HG03342 (cell line): ENCODE measurements around the gene MFGE8.

Experiments
- ATAC-seq: cut with Tn5 transposase; IDR thresholded peaks from one replicate; pipeline ENCODE4 v1.9.1; 2021; ENCODE audit warnings: mild to moderate bottlenecking, moderate library complexity; ENCODE audit not compliant: unreplicated experiment

MFGE8 gene

DNA sequence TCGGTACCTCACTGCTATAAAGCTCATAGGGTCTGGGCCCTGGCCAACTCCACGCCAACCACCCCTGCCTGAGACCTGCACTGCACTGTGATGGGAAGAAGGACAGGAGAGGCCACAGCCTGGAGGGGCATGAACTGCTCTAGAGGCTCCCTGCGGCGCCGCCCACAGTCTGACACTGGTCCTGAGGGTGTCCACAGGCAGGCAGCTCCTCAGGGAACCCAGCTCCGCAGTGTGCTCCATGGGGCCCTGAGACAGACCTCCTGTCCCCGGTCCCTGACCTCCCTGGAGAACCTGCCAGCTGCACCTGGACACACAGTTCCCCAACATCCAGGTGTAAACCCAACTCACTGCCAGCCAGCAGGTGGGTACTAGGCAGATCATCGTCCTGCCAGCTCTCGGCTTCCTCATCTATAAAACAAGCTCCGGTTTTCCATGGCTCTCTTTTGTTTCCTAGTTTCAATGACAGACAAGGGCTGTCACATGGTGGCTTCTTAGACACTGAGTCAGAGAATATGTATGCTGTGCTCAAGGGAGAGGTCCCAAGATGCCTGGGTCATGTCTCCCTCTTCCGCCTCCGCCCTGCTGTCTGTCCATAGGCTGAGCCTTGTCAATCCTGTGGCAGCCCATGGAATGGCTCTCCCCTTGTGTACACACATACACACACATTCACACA lies 12.7 kb downstream of the MFGE8 start:
- no peak for ATAC-seq

DNA sequence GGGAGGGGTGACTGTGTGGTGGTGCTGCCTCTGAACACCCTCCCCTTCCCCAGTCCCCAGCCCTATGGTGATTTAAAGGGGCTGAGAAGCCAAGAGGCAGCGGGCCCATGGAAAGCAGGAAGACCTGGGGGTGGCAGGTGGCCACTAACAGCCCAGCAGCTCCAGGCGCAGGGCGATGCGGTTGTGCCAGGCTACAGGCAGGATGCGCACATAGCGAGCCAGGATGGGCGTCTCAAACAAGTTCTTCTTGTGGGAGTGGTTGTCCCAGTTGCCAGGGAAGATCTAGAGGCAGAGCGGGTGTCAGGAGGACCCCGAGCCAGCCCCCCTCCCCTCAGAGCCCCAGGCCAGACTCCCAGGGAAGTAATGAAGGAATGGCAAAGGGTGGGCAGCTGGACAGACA lies 13.9 kb downstream of the MFGE8 start:
- ATAC-seq = no peak

DNA sequence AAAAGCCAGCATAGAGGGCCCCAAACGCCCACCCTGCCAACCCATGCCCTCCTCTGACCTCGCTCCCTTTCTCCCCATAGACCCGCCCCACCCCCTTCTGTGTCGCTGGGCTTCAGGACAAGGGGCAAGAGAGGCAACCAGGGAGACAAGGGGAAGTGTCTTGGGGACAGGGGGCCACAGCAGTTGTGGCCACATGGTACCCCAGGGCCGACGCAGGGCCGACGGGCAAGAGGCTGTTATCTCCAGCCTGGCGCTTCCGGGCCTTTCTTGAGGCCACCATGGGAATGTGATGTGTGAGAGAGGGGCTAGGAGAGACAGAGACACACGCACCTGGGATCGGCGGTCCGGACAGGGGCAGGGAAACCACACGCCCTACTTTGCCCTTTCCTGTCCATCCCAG lies 14.4 kb downstream of the MFGE8 start:
- ATAC-seq = no peak

DNA sequence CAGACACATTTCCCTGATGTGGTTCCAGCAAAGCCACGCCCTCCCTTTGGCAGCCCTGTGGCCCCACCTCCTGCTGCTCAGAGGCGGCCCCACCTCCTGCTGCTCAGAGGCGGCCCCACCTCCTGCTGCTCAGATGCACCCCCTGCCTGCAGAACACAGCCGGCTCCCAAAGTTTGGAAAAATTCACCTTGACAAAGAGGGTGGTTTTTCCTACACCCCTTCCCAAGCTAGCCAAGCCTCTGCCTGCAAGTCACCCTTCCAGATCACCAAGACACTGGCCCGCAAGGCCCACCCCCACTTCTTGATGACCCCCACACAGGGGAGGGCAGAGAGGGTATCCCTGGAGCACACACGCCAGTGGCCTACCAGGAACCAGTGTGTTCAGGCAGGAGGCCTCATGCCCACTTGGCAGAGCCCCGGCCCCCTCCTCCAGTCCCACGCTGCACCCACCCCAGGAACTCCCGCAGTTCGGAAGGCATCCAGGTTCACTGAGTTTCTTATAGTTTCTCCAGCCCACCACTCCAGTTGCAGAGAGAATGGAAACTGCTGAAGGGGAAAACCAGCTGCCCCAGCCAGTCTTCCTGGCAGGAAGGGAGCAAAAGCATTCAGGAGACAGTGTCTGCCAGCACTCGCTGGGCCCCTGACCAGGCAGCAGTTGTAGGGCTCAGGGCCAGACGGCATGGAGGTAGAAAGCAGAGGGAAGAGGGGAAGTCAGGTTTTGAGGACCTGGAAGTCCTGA lies 15.6 kb downstream of the MFGE8 start:
- ATAC-seq = peak; percentile 98

DNA sequence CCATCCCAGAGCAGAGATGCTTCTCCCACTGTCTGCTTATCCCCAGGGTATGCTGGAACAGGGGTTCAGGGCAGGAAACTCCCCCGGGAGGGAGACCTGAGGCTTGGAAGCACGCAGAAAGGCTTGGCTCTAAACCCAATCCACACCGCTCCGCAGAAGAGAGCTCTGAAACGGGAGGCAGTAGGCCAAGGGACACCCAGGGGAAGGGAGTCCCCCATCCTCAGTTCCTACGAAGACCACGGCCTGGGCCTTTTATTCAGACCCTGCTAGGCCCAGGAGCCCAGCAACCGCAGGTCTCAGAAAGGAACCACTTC lies 16.1 kb downstream of the MFGE8 start:
- no peak for ATAC-seq

DNA sequence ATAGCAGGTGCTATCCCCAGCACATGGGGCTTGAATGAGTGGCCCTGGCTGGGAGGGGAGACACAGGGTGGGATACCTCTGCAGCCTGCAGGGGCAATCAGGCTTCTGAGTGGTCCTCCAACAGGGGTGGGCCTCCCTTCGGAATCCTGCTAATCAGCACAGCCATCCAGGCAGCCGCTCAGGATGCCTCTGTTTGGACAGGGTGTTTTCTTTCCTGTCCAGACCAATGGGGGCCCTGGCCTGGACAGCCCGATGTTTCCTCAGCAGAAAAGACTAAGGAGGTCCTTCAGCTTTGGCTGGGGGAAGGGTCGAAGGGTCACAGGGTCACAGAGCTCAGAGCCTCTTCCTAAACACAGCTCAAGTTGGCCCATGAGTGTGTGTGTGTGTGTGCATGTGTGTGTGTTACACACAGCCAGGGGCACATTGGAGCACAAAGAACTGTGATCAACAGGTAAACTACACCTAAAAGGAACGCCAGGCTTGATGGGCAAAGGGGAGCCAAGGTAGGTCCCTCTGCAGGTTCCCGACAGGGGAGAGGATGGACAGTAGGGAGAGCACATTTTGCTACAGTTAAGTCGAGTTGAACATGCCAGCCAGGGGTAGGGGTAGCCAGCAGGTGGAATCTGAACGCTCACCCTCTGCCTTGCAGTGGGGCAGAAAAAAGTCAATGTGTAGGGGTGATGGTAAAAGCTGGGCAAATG lies 16.7 kb downstream of the MFGE8 start:
- ATAC-seq = no peak

DNA sequence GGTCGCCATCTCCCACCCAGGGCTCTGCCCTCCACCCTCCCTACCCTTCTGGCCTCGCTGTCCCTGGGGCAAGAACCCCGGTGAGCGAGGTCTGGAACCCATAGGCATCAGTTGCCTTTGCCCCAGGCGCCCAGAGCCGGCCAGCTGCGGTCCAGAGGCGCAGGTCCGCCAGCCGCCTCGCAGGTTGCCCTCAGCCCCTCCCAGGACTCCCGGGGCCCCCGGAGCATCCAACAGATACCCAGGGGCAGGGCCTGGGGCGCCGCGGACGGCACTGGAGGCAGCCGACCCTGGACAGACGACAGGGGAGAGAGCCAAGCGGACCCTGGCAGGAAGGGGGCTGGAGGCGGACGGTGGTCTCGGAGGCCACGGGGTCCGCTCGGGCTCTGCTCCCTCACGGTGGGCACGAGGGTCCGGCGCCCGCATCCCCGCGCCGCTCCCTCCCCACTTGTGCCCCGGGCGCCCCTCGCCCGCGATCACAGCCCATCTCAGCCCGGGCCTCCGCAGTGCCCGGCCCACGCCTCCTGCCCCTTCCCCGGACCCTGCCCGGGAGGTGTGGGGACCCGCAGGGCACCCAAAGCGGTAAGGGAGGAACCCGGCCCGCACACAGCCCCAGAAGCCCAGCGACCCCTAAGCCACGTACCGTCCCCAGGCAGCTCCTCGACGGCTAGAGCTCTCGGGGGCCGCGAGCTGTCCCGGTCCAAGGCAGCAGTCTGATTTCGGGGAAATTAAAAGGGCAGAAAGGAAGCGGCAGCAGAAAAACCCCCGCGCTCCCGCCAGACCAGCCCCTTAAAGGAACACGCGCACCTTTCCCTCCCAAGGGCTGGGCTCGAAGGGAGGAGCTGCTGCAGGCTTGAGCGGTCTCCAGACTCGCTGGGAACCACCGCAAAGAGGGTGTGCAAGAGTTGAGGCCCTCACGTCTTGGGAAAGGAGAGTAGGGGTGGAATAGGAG lies 18.1 kb downstream of the MFGE8 start, which contains the start of gene HAPLN3:
Gene HAPLN3 (minus strand): TSS at position 726 of the 949 bp plus-strand sequence. CDS start 8,246 bp downstream, outside the sequence.
- peak; percentile 44 for ATAC-seq

DNA sequence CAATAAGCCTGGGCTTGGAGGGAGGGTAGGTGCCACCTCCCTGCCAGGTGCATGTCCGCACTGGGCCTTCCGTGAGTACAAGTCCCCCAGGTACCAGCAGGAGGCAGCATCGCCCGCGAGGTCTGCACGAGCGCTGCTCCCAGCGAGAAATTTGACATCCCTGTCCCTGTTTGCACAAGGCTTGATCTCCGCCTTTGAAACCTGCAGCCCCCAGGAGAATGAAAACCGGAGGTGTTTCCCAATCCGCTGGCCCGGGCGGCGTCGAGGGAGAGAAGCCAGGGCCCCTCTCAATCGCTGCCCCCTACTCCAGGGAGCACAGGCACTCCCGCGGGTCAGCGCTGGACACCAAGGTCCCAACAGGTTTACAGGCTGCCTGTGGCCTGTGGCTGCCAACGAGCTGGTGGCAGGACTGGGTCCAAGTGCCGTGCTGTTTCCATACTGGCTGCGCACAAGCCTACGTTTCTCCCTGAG lies 18.8 kb downstream of the MFGE8 start:
- peak; percentile 41 for ATAC-seq

DNA sequence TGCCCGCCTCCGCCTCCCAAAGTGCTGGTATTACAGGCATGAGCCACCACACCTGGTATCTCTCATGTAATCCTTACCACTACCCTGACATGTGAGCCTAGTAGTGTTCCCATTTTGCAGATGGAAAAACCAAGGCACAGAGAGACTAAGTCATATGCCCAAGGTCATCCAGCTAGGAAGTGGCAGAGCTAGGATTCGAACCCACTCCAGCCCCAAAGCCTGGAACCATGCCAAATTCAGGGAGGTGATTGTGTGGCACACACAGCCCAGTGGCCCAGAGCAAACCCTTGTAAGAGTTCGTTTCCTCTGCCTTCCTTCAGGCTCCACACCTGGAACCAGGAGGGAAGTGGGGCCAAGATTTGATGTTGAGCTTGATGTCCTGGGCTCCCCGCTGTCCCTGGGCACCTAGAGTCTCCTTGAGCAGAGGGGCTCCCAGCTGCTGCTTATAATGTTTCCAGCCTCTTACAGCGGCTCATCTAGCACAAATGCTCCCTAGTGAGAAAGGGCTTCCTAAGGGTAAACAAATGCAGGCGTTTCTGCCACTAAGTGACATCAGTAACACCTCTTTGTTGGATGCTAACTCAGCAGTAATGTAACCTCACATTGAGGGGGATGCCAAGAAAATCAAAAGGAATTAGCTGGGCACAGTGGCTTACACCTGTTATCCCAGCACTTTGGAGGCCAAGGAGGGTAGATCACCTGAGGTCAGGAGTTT lies 21.5 kb downstream of the MFGE8 start:
- no peak for ATAC-seq

DNA sequence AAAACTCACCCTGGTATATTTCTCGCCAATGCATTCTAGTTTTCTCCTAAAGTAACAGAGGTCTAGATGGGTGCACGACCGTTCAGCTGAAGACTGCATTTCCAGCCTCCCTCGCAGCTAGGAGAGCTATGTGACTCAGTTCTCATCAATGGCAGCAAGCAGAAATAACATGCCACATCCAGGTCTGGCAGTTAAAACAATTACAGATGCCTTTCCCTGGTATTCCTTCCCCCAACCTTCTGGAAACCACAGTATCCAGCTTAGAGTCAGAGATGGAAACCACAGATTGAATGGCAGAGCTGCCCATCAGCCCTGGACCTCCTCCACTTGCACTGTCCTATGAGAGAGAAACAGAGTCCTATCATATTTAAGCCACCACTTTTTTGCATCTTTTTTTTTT lies 22.7 kb downstream of the MFGE8 start:
- no peak for ATAC-seq

DNA sequence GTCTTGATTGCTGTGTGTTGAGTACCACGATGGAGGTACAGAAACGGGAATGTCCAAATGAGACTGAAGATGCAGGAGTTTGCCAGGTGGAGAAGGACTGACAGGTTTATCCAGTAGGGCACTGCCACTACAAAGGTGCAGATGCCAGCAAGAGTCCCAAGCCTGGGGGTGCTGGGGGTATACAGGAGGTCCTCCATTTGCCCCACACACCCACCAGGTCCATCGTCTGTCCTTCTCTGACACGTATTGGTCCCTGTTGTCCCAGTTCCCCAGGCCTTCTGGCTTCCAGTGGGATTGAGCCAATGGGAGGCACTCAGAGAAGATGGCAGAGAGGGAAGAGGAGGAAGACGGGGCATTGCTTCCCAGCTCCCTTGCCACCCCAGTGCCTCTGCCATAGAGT lies 24.5 kb downstream of the MFGE8 start:
- ATAC-seq = no peak

DNA sequence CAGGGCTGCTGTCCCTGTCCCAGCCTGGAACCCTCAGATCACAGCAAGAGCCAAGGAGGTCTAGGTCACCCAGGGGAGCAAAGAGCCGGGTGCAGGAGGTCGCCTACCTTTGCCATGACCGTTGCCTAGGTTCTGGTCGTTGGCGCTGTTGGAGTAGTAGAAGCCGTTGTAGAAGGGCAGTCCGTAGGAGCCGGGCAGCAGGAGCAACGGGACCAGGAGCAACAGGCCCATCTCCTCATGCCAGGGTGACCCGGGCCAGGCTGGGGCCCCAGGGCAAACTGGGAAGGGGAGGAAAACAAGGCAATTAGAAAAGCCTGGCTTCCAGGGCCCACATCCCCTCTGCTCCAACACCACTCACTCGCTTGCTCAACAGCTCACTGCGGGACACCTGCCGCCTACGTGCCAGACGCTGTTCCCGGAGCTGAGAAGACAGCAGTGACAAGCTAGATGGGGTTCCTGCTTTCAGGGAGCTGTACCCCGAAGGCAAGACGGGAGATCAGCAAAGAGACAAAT lies 26.1 kb downstream of the MFGE8 start:
- no peak for ATAC-seq

DNA sequence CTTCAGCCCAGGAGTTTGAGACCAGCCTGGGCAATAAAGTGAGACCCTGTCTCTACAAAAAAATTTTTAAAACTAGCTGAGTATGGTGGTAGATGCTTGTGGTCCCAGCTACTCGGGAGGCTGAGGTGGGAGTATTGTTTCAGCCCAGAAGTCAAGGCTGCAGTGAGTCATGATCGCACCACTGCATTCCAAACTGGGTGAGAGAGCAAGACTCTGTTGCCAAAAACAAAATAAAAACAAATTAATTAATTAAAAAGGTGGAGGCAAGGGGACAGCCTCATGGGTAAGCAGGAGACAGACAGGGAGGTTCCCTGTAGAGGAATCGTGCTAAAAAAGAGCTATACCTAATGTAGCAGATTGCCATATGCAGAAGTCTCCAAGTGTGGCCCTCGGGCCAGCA lies 30.4 kb downstream of the MFGE8 start:
- ATAC-seq = no peak

DNA sequence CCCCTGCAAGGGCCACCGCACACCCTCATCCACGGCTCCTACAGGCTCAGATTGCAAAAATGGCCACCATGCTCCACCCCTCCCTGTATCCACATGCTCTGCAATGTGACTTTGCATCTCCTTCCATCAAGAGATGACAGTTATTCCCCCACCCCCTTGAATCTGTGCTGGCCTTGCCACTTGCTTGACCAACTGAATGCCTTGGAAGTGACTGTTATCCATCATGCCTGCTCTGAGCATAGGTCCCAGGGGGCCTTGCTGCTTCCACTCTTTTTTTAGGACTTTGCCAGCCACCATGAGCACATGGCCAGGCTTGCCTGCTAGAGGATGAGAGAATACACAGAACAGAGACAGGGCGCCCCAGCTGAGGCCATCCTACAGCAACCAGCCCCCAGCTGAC lies 31.4 kb downstream of the MFGE8 start:
- no peak for ATAC-seq

DNA sequence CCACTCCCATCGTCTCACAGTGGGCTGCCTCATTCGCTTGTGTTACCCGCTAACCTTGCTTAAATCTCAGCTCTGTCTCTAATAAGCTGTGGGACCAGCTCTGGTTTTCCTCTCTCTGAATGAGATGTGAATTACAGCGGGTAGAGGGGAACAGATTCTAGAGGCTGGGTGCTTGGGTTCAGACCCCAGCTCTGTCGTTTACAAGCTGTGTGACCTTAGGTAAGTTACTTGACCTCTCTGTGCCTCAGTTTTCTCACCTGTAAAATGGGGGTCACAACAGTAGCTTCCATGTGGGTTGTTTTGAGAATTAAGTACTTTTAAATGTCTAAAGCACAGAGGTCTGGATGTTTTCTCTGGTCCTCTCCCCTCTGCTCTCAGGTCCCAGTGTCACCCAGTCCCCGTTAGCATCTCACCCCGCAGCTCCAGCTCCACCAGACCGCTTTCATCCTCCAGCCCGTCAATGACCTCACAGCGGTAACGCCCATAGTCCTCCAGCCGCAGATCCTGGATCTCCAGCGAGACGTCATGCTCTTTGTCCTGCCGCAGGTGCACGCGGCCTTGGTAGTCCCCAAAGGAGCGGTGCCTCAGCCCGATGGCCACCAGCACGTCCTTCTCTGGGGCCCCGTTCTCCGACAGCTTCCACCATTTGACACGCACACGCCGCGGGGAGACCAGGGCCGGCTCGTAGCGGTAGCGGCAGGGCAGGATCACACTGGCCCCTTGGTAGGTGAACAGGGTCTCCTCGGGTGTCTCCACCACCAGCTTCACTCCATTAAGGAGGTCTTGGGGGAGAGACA lies 32.0 kb downstream of the MFGE8 start:
- ATAC-seq = no peak

DNA sequence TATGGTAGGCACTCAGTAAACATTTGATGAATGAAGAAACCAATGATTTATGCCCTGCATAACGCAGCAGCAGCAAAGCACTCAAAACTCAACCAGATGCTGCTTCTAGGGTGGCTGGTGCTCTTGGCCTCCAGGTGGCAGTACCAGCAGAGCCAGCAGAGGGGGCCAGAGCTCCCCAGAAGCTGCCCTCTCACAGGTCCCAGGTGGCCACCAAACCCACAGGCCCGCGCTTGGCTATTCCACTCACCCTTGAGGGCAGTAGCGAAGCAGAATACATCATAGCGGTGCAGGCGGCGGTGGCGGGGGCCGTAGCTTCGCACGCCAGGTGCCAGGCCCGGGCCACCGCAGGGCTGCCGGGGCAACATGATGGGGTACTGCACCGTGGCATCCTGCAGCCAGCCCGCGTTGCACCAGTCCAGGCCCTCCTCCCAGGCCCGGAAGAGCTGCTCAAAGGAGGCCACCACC lies 34.4 kb downstream of the MFGE8 start:
- peak; percentile 69 for ATAC-seq

DNA sequence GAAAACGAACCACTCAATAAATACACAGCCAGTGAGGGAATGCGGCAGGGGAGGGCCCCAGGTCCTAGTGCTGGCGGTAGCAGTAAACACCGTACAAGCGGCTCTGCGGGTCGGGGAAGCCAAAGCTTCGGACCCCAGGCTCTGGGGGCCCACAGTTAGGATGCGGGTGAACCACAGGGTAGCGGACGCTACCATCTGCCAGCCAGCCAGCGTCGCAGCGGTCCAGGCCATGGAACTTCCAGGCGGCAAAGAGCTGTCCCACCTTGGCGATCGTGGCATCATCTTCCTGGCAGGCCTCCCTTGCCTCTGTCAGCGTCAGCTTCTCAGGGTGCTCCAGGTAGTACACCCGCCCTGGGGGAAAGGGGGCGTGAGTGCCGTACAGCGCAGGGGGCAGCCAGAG lies 35.3 kb downstream of the MFGE8 start:
- no peak for ATAC-seq

DNA sequence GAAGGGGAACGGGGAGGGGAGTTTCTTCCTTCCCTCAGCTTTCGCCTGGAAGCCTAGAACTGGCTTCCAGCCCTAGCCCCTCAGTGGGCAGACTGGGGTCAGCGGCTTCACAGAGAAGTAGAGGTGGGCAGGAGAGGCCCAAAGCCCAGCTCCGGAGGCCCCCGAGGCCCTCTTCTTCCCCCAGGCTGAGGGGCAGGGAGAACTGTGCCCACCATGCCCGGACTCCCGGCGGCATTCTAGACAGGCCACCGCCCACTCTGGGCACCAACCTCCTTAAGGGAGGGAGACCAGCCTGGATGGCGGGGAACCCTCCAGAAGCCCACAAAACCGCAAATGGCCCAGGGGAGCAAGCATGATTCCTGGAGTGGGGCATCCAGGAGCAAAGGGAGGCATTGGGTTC lies 35.8 kb downstream of the MFGE8 start:
- ATAC-seq = no peak

DNA sequence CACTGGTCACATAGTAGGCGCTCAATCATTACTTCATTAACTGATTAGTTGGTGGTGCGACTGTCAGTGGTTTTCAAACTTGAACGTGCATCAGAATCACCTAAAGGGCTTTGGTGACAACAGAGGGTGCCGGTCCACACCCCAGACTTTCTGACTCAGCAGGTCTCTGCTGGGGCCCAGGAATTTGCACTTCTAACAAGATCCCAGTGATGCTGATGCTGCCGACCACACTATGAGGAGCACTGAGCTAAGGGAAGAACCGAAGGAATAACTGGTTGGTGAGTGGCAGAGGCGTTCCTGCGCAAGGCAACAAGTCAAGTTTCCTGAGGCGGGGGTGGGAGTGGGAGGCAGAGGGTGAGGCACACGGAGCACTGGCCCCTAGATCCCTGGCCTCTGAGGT lies 36.6 kb downstream of the MFGE8 start:
- ATAC-seq = no peak
